GF-D8 (cell line): Measurements from ENCODE around the gene DPM2.

Source experiments
- DNase-seq: peaks from one replicate; lab custom pipeline; 2025; lab: John Stamatoyannopoulos, UW

DPM2 gene

GRCh38 chr9:127937388-127938297 is at the start of gene DPM2:
DPM2 (minus strand) TSS chr9:127937854; CDS start chr9:127937820, 34 bp downstream.
- DNase-seq, result peak; percentile 53

- no peak for DNase-seq
Observed at GRCh38 chr9:127987103-127987614, 49.5 kb upstream of the DPM2 start.

GRCh38 chr9:127985011-127985410 is 47.4 kb upstream of the DPM2 start:
- no peak for DNase-seq

GRCh38 chr9:127983847-127984289 is 46.2 kb upstream of the DPM2 start:
- DNase-seq, result no peak

- DNase-seq, result no peak
Observed at GRCh38 chr9:127982912-127983311, 45.3 kb upstream of the DPM2 start.

- DNase-seq, result no peak
Observed at GRCh38 chr9:127981559-127982121, 44.0 kb upstream of the DPM2 start.

GRCh38 chr9:127980706-127981558 is 43.3 kb upstream of the DPM2 start, which contains the start of gene EEIG1:
EEIG1 (minus strand) TSS chr9:127980989; CDS start chr9:127980137, 852 bp downstream.
- DNase-seq, result peak; percentile 79

- no peak for DNase-seq
Observed at GRCh38 chr9:127980060-127980705, 42.5 kb upstream of the DPM2 start.

GRCh38 chr9:127979333-127980059 is 41.8 kb upstream of the DPM2 start:
- no peak for DNase-seq

- DNase-seq, result no peak
Observed at GRCh38 chr9:127979015-127979332, 41.3 kb upstream of the DPM2 start.

GRCh38 chr9:127977884-127978647 is 40.4 kb upstream of the DPM2 start:
- DNase-seq, result no peak

- no peak for DNase-seq
Observed at GRCh38 chr9:127977009-127977883, 39.6 kb upstream of the DPM2 start.

GRCh38 chr9:127976498-127976897 is 38.8 kb upstream of the DPM2 start:
- DNase-seq, result no peak

- no peak for DNase-seq
Observed at GRCh38 chr9:127975376-127976315, 38.0 kb upstream of the DPM2 start.

GRCh38 chr9:127974769-127975261 is 37.2 kb upstream of the DPM2 start:
- DNase-seq, result no peak

- no peak for DNase-seq
Observed at GRCh38 chr9:127974001-127974768, 36.5 kb upstream of the DPM2 start.
